ENCODE measurements around the gene RBMS3. TPM values are rescaled to one million over a fixed set of nuclear protein-coding genes. Genes with fewer than 3 reads are reported as not detected.

RBMS3 gene
- total and polyA plus RNA-seq, 5 donors from 2014 or later: 5.2 to 18.8 (median 8.5) TPM

DNA sequence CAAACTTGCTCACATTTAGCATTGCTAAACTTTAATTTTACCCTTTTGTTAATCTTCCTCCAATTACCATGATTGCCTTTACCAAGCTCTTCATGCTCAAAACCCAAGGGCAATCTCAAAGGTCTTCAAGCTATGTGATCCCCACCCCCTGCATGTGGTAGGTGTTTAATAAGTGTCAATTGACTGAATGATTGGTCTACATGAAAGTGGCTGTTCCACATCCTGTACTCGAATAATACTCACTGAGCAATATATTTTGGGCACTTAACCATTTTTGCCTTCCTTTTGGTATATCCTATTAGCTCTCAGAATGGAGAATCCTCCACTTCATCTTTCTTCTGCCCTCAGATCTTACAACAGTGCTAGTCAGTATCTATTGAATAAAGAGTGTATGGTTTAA is 17.1 kb downstream of the RBMS3 start:
- DNase-seq (peak in 1 of 3 donors; percentile 16), ATAC-seq (ENCODE audit: low read depth in 2 of 2) (peak in 1 of 2 donors; percentile 52)
- Mint-ChIP-seq H3K4me1 (peaks cover 5 to 46% (median 21%) of the 10 kb centered on the region in 4 donors), H3K36me3 (peaks cover 3% of the 10 kb centered on the region), H3K9me3 (peaks cover 0 to 3% (median 1%) of the 10 kb centered on the region in 7 donors), H3K27ac (peak overlapping the region in 2 of 3 donors; percentile 6 to 10), H3K27me3 (no peaks in the 10 kb centered on the region), H3K4me3 (peak overlapping the region in 1 of 4 donors; percentile 12)
- Histone ChIP-seq H3K27ac (ENCODE audit: insufficient read depth, low read length, poor library complexity, severe bottlenecking) (no peak overlapping the region), H3K36me3 (ENCODE audit: control insufficient read depth, insufficient read depth, low read length) (no peaks in the 10 kb centered on the region), H3K9me3 (ENCODE audit: control insufficient read depth in 2 of 2, low read length in 2 of 2) (no peaks in the 10 kb centered on the region), H3K4me1 (ENCODE audit: control insufficient read depth, insufficient read depth, low read length, poor library complexity, severe bottlenecking) (no peaks in the 10 kb centered on the region), H3K27me3 (ENCODE audit: control insufficient read depth, insufficient read depth, low read length) (no peaks in the 10 kb centered on the region), H3K4me3 (ENCODE audit: low read depth, low read length) (no peak overlapping the region)

GRCh38 chr3:29301332-29302019 is 20.6 kb downstream of the RBMS3 start:
- peak overlapping the region; percentile 72 to 98 (median 82) for H3K27ac Mint-ChIP-seq

DNA sequence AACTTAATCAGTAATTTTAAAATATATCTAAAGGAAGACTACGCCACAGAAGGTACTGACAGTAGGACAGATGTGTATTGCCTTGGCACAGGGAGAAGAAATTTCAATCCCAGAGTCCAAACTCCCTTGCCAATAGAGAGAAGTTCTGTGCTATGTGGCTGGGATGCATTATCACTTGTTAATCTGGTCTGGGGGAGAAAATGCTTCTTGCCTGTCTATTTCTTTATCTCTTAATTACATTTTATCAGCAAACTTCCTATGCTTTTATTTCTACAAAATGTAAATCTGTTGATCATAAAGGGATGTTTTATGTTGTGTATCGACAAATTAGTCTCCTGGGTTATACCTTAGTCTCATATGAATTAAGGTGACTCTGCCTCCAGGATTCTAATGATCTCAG is 21.7 kb downstream of the RBMS3 start:
- DNase-seq (no peak), ATAC-seq (ENCODE audit: low read depth in 2 of 2) (no peak)
- Histone ChIP-seq H3K36me3 (ENCODE audit: control insufficient read depth, insufficient read depth, low read length) (no peaks in the 10 kb centered on the region), H3K4me3 (ENCODE audit: low read depth, low read length) (no peak overlapping the region), H3K27me3 (ENCODE audit: control insufficient read depth, insufficient read depth, low read length) (no peaks in the 10 kb centered on the region), H3K9me3 (ENCODE audit: control insufficient read depth in 2 of 2, low read length in 2 of 2) (no peaks in the 10 kb centered on the region), H3K27ac (ENCODE audit: insufficient read depth, low read length, poor library complexity, severe bottlenecking) (no peak overlapping the region), H3K4me1 (ENCODE audit: control insufficient read depth, insufficient read depth, low read length, poor library complexity, severe bottlenecking) (no peaks in the 10 kb centered on the region)
- no peak overlapping the region for H3K27ac Mint-ChIP-seq
- peaks cover 5 to 51% (median 19%) of the 10 kb centered on the region in 4 donors for H3K4me1 Mint-ChIP-seq
- H3K4me3 Mint-ChIP-seq: no peak overlapping the region
- peaks cover 11% of the 10 kb centered on the region for H3K36me3 Mint-ChIP-seq
- H3K27me3 Mint-ChIP-seq: no peaks in the 10 kb centered on the region
- H3K9me3 Mint-ChIP-seq: peaks cover 0 to 10% (median 3%) of the 10 kb centered on the region in 7 donors

More at GRCh38 chr3:29301332-29302019, 20.6 kb downstream of the RBMS3 start:
- H3K9me3 Mint-ChIP-seq: peaks cover 0 to 10% (median 2%) of the 10 kb centered on the region in 7 donors
- Histone ChIP-seq H3K27me3 (ENCODE audit: control insufficient read depth, insufficient read depth, low read length) (no peaks in the 10 kb centered on the region), H3K4me3 (ENCODE audit: low read depth, low read length) (peak overlapping the region; percentile 38), H3K9me3 (ENCODE audit: control insufficient read depth in 2 of 2, low read length in 2 of 2) (no peaks in the 10 kb centered on the region), H3K36me3 (ENCODE audit: control insufficient read depth, insufficient read depth, low read length) (no peaks in the 10 kb centered on the region), H3K4me1 (ENCODE audit: control insufficient read depth, insufficient read depth, low read length, poor library complexity, severe bottlenecking) (no peaks in the 10 kb centered on the region), H3K27ac (ENCODE audit: insufficient read depth, low read length, poor library complexity, severe bottlenecking) (peak overlapping the region; percentile 39)
- H3K36me3 Mint-ChIP-seq: peaks cover 8% of the 10 kb centered on the region
- H3K27me3 Mint-ChIP-seq: no peaks in the 10 kb centered on the region
- peak in 1 of 3 donors; percentile 45 for DNase-seq
- peaks cover 5 to 52% (median 19%) of the 10 kb centered on the region in 4 donors for H3K4me1 Mint-ChIP-seq
- peak overlapping the region in 3 of 4 donors; percentile 31 to 82 (median 48) for H3K4me3 Mint-ChIP-seq
- ATAC-seq (ENCODE audit: low read depth in 2 of 2): peak; percentile 35 to 44

GRCh38 chr3:29307295-29307694 is 26.4 kb downstream of the RBMS3 start:
- Mint-ChIP-seq H3K36me3 (peaks cover 11% of the 10 kb centered on the region), H3K27me3 (no peaks in the 10 kb centered on the region), H3K4me1 (peaks cover 0 to 28% (median 7%) of the 10 kb centered on the region in 4 donors), H3K4me3 (no peak overlapping the region), H3K9me3 (peaks cover 0 to 10% (median 2%) of the 10 kb centered on the region in 7 donors), H3K27ac (no peak overlapping the region)
- H3K4me3 ChIP-seq (ENCODE audit: low read depth, low read length): no peak overlapping the region
- DNase-seq (no peak), ATAC-seq (ENCODE audit: low read depth in 2 of 2) (no peak)
- no peaks in the 10 kb centered on the region for H3K9me3 ChIP-seq (ENCODE audit: control insufficient read depth in 2 of 2, low read length in 2 of 2)
- no peaks in the 10 kb centered on the region for H3K27me3 ChIP-seq (ENCODE audit: control insufficient read depth, insufficient read depth, low read length)
- H3K36me3 ChIP-seq (ENCODE audit: control insufficient read depth, insufficient read depth, low read length): no peaks in the 10 kb centered on the region
- no peak overlapping the region for H3K27ac ChIP-seq (ENCODE audit: insufficient read depth, low read length, poor library complexity, severe bottlenecking)
- no peaks in the 10 kb centered on the region for H3K4me1 ChIP-seq (ENCODE audit: control insufficient read depth, insufficient read depth, low read length, poor library complexity, severe bottlenecking)

GRCh38 chr3:29310865-29311264 is 30.0 kb downstream of the RBMS3 start:
- Histone ChIP-seq H3K9me3 (ENCODE audit: control insufficient read depth in 2 of 2, low read length in 2 of 2) (no peaks in the 10 kb centered on the region), H3K4me1 (ENCODE audit: control insufficient read depth, insufficient read depth, low read length, poor library complexity, severe bottlenecking) (no peaks in the 10 kb centered on the region), H3K4me3 (ENCODE audit: low read depth, low read length) (no peak overlapping the region), H3K27ac (ENCODE audit: insufficient read depth, low read length, poor library complexity, severe bottlenecking) (no peak overlapping the region), H3K27me3 (ENCODE audit: control insufficient read depth, insufficient read depth, low read length) (no peaks in the 10 kb centered on the region), H3K36me3 (ENCODE audit: control insufficient read depth, insufficient read depth, low read length) (no peaks in the 10 kb centered on the region)
- no peak for ATAC-seq (ENCODE audit: low read depth in 2 of 2)
- H3K27ac Mint-ChIP-seq: no peak overlapping the region
- peaks cover 3% of the 10 kb centered on the region for H3K36me3 Mint-ChIP-seq
- peaks cover 5 to 42% (median 14%) of the 10 kb centered on the region in 4 donors for H3K4me1 Mint-ChIP-seq
- DNase-seq: no peak
- no peak overlapping the region for H3K4me3 Mint-ChIP-seq
- peaks cover 0 to 3% (median 2%) of the 10 kb centered on the region in 7 donors for H3K9me3 Mint-ChIP-seq
- no peaks in the 10 kb centered on the region for H3K27me3 Mint-ChIP-seq

DNA sequence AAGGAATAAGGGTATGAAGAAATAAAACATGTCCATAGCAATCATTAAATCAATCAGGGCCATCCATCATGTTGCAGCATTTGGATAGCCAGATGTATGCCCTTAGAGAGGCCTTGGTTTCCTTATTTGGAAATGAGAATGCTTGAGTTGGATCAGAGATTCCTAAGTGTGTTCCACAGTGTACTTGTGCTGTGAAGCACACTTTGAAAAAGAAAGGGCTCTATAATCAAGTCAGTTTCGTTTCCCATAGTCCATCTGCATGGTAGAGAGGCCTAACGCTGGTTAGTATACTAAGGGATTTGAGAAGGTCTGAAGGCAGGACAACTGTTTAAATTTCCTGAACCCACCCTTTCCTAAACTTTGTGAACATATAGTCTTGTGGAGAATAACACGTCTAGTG is 30.9 kb downstream of the RBMS3 start:
- H3K4me1 Mint-ChIP-seq: peaks cover 5 to 40% (median 14%) of the 10 kb centered on the region in 4 donors
- no peak for DNase-seq
- H3K36me3 Mint-ChIP-seq: peaks cover under 1% of the 10 kb centered on the region
- H3K4me1 ChIP-seq (ENCODE audit: control insufficient read depth, insufficient read depth, low read length, poor library complexity, severe bottlenecking): no peaks in the 10 kb centered on the region
- no peak overlapping the region for H3K27ac ChIP-seq (ENCODE audit: insufficient read depth, low read length, poor library complexity, severe bottlenecking)
- no peak for ATAC-seq (ENCODE audit: low read depth in 2 of 2)
- no peak overlapping the region for H3K4me3 Mint-ChIP-seq
- no peak overlapping the region for H3K27ac Mint-ChIP-seq
- peaks cover 0 to 3% (median under 1%) of the 10 kb centered on the region in 7 donors for H3K9me3 Mint-ChIP-seq
- H3K27me3 ChIP-seq (ENCODE audit: control insufficient read depth, insufficient read depth, low read length): no peaks in the 10 kb centered on the region
- H3K27me3 Mint-ChIP-seq: no peaks in the 10 kb centered on the region
- no peaks in the 10 kb centered on the region for H3K36me3 ChIP-seq (ENCODE audit: control insufficient read depth, insufficient read depth, low read length)
- no peaks in the 10 kb centered on the region for H3K9me3 ChIP-seq (ENCODE audit: control insufficient read depth in 2 of 2, low read length in 2 of 2)
- H3K4me3 ChIP-seq (ENCODE audit: low read depth, low read length): no peak overlapping the region

DNA sequence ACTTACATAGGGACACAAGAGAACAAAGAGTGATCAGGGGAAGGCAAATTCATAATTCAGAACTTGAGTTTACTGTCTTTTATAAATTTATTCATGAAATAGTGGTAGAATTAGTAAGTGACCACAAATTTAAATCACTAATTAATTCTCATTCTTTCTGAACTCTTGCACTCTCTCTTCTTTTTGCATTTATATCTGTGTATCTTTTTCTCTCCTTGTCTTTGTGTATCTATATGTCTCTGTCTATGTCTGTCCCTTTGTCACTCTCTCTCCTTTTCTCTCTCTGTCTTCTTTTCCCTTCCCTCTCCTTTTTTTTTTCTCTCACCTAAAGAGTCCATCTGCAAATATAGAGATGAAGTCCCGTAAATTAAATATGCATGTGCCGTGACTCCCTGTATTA is 31.5 kb downstream of the RBMS3 start:
- no peak overlapping the region for H3K4me3 ChIP-seq (ENCODE audit: low read depth, low read length)
- H3K27me3 ChIP-seq (ENCODE audit: control insufficient read depth, insufficient read depth, low read length): no peaks in the 10 kb centered on the region
- no peaks in the 10 kb centered on the region for H3K36me3 ChIP-seq (ENCODE audit: control insufficient read depth, insufficient read depth, low read length)
- Mint-ChIP-seq H3K9me3 (peaks cover 0 to 3% (median 0%) of the 10 kb centered on the region in 7 donors), H3K4me3 (no peak overlapping the region), H3K27me3 (no peaks in the 10 kb centered on the region), H3K36me3 (no peaks in the 10 kb centered on the region), H3K4me1 (peaks cover 5 to 40% (median 14%) of the 10 kb centered on the region in 4 donors), H3K27ac (peak overlapping the region in 1 of 3 donors; percentile 8)
- no peak for ATAC-seq (ENCODE audit: low read depth in 2 of 2)
- H3K27ac ChIP-seq (ENCODE audit: insufficient read depth, low read length, poor library complexity, severe bottlenecking): no peak overlapping the region
- DNase-seq: no peak
- H3K9me3 ChIP-seq (ENCODE audit: control insufficient read depth in 2 of 2, low read length in 2 of 2): no peaks in the 10 kb centered on the region
- H3K4me1 ChIP-seq (ENCODE audit: control insufficient read depth, insufficient read depth, low read length, poor library complexity, severe bottlenecking): no peaks in the 10 kb centered on the region

All from CD4-positive, CD25-positive, alpha-beta regulatory T cell (primary cell).